NCI-H2107 (cell line): Measurements from ENCODE around the gene HMCES.
"Not testable (repeated sequence)": the region's sequence is repeated elsewhere in the genome, so short reads cannot be mapped to it uniquely, and the experiment has no call there.

Experiments
- DNase-seq: peaks from one replicate; lab custom pipeline; 2025; lab: John Stamatoyannopoulos, UW

The HMCES gene

GRCh38 chr3:129320825-129321487 is 42.3 kb downstream of the HMCES start:
- no peak for DNase-seq

DNA sequence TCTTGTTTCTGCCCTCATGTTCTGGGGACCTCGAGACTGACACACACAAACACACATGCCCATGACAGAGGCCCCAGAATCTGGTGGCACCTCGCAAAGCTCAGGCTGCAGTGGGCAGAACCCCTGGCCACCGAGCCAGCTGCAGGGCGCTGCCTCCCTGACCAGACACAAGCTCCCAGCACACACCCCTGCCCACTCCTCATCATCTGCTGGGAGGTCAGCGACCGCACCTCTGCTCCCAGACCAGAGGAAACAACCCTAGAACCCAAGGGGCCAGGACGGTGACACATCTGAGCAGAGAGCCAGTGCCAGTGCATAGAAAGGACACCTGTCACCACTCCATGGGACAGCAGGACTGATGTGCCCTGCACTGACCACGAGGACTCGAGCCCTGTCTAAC is 43.2 kb downstream of the HMCES start:
- no peak for DNase-seq

DNA sequence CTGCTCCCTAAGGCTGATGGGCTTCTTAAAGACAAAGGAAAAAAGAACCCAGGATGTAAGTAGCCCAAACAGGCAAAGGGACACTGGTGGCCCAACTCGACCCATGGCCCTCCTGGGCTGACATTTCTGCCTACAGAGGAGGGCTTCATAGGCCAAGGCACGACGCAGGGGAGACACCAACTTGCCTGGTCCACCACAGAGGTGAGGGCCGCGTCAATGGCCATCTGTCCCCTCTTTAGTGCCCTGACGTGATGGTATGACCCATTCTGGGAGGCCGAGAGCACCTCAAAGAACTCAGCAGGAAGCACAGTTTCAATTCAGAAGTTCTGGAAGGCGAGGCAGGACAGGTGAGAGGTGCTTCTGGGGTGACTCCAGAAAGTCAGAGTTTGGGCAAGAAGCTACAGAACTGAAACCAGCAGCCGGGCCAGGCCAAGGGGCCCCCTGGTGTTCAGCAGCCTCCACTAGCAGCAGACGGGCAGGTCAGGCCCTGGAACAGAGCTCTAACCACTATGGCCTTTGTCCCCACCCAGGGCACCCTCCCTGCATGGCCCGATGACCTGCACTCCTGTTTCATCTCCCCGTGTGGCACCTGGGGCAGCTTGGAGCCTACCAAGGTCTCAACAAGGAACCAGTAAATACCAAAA is 45.1 kb downstream of the HMCES start:
- no peak for DNase-seq

GRCh38 chr3:129324855-129325254 is 46.2 kb downstream of the HMCES start:
- DNase-seq = no peak

- no peak for DNase-seq
Observed at GRCh38 chr3:129325383-129325782, 46.7 kb downstream of the HMCES start.

DNA sequence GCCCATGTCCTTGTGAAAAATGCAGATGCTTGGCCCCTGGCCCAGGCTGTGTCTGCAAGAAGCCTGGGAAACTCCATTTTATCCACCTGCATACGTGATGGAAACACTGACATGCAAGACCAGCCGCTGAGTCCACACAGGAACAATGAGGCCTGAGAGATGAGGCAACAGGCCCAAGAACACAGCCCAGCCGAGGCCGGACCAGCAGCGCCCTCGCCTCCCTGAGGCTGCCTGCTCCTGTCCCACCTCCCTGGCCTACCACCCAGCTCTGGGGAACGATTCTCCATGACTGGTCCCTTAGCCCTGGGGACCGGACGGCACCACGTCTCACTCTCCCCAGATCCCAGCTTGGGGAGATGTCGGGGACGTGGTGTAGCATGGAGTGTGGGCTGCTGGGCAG is 47.5 kb downstream of the HMCES start:
- DNase-seq = no peak

- DNase-seq = no peak
Observed at GRCh38 chr3:129326595-129326994, 47.9 kb downstream of the HMCES start.

DNA sequence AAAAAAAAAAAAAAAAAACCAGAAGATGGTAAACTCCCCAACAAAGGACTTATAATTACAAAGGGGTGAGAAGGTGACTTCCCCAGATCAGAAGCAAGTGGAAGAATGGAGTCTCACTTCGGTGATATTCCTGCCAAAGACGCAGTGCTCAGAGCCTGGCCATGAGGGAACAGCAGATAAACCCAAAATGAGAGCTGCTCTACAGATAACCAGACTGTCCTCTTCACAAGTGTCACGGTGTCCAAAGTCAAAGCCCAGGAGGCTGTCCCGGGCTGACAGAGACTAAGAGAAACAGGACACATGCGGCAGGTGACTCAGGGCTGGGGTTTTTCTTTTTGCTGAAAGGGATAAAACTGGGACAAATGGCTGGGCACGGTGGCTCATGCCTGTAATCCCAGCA is 48.8 kb downstream of the HMCES start:
- no peak for DNase-seq

DNA sequence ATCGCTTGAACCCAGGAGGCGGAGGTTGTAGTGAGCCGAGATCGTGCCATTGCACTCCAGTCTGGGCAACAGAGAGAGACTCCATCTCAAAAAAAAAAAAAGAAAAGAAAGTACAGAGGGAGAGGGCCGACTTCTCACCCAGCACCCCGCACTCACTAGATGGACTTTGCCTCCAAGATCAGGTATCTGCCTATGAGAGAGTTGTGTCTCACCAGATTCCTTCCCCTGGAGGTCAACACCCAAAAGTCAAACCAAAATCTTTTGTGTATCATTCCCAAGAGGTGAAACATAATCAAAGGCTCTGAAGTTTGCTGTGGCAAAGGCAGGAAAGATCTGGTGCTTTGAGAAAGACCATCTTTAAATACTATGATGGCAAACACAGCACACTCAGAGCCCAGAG is 51.2 kb downstream of the HMCES start:
- DNase-seq = no peak

DNA sequence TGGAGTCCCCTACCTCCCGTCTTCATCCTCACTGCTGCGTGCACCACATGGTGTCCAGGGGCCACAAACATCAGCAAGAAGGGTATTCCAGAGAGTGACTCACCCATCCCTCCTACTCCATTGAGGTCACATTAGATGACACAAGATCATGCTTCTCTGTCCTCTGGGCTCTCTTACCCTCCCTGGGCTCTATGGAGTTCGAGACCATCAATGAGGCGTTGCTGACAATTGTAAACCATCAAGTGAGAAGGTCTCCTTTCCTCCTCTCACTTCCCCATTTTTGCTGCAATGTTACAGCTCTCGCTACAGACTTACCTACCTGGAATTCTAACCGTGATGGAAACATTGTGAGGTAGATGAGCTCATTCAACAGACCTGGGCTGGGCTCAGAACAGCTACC is 51.7 kb downstream of the HMCES start:
- no peak for DNase-seq

- DNase-seq = no peak
Observed at GRCh38 chr3:129333891-129334290, 55.2 kb downstream of the HMCES start.

GRCh38 chr3:129336093-129336706 is 57.5 kb downstream of the HMCES start:
- DNase-seq = no peak

GRCh38 chr3:129337719-129338118 is 59.0 kb downstream of the HMCES start:
- not testable (repeated sequence) for DNase-seq

GRCh38 chr3:129339186-129339585 is 60.5 kb downstream of the HMCES start:
- not testable (repeated sequence) for DNase-seq

GRCh38 chr3:129339833-129340232 is 61.2 kb downstream of the HMCES start:
- not testable (repeated sequence) for DNase-seq

DNA sequence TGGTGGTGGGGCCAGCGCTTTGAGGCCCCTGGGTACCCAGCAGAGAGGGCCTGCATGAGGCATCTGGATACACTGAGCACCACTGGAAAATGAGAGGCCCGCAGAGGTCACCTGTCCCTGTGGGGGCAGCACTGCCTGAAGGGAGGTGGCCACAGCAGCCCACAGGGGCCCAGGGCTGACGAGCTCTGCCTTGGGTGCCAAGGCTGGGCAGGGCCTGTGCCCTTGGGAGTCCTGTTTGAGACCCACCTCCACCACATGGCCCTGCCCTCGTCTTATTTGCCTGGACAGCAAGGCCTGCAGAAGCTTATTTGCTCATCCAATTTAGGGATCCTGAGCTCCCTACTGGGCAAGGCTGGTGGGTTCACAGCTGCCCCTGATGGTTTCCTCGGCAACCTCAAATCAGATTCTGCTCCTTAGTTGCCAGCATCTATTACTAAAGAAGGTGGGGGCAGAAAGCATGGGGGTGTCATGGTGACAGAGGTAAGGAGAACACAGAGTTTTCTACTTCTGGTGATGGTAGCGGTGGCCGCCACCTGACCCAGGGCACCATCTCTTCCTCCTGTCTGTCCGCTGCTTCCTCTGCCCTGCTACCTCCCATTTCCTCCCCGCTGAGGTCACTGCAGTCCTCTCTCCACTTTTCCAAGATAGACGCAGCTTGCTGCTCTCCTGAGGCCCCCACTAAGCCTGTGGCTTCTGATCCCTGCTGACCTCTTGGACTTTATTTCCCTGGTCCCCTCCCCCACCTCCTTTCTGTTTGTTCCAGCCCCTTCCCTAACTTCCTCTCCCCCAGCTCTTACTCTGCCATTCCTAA is 62.9 kb downstream of the HMCES start:
- no peak for DNase-seq

DNA sequence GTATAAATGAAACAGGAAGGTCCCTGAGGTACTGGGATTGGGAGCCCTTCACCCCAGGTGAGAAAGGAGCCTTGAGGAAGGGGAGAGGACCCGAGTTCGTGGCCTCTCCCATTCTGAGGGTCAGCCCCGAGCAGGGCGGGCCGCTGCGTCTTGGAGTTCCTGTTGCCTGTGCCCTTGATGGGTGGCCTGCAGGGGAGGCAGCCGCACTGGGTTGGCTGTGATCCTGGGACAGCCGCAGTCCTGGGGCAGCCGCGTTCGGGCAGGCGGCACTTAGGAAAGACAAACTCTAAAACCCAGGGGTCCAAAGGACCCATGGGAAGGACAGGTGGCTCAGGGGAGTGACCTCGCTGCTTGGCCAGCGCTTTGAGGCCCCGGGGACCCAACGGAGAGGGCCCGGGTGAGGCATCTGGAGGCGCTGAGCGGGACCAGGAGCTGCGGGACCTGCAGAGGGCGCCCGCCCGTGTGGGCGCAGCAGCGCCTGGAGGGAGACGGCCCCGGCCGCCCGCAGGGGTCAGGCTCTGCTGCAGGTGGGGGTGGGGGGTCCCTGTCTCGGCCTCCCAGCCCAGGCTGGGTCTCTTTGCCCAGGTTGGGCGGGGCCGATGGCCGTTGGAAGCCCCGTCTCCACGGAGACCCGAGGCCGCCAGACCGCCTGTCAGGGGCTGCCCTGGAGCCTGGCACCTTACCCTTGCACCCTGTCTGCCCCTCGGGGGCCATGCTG is 65.1 kb downstream of the HMCES start:
- no peak for DNase-seq

- no peak for DNase-seq
Observed at GRCh38 chr3:129344540-129345220, 66.0 kb downstream of the HMCES start.

DNA sequence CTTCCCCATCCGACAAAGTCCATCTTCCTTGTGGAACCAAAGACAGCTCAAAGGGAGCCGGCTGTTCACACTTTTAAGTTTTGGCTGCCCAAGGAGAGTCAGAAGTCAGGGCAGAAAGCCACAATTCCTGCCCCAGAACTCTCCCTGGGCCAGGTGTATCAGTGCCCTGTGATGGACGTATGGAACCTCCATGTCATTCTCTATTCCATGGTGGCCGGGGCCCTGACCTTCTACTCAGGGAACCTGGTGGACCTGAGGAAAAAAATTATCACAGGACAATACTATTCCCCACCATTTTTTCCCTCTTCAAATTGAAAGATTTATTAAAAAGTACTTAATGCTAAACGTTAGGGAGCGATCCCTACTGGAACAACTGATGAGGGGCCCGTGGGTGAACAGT is 66.6 kb downstream of the HMCES start:
- DNase-seq = no peak

DNA sequence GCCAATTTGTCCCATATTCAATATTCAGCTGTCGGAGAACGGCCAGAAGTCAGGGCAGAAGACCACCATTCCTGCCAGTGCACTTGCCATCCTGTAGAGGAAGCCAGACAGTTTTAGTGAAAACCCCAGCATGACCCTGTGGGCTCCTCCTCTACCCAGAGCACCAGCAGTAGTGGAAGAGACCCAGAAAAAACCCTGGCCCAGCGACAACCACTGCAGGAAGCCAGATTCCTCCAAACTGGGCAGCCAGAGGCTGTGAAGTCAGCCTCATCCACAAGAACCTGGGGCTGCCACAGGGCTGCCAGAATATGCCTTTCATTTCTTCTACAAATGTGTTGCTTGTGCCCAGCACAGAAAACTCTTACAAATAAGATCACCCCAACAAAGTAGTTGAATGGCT is 67.3 kb downstream of the HMCES start:
- DNase-seq = no peak

GRCh38 chr3:129346695-129347457 is 68.2 kb downstream of the HMCES start:
- DNase-seq = no peak
